Measurements from ENCODE around the gene SHE. TPM values are rescaled to one million over a fixed set of nuclear protein-coding genes. Genes with fewer than 3 reads are reported as not detected.
"Not testable (repeated sequence)": the region's sequence is repeated elsewhere in the genome, so short reads cannot be mapped to it uniquely, and the experiment has no call there.

The SHE gene
- polyA plus RNA-seq, 1 donor from 2014 or later, result 0.04 TPM

- peaks cover 3% of the 10 kb centered on the region for H3K9me3 ChIP-seq (ENCODE audit: low read length)
- no peak overlapping the region for H3K27ac ChIP-seq (ENCODE audit: low read length)
- no peak overlapping the region for H2AFZ ChIP-seq (ENCODE audit: low read depth, low read length)
- H3K79me2 ChIP-seq (replicated peaks; ENCODE audit: insufficient read depth, low read length), result no peaks in the 10 kb centered on the region
- H3K27me3 ChIP-seq (ENCODE audit: insufficient read depth, low read depth, low read length), result no peaks in the 10 kb centered on the region
- no peak overlapping the region for H3K4me3 ChIP-seq (ENCODE audit: low read length)
- H4K20me1 ChIP-seq (ENCODE audit: insufficient read depth), result no peaks in the 10 kb centered on the region
- H3F3A ChIP-seq (ENCODE audit: insufficient read depth, low read length, poor library complexity, severe bottlenecking), result no peaks in the 10 kb centered on the region
- no peaks in the 10 kb centered on the region for H3K9me2 ChIP-seq (ENCODE audit: insufficient read depth, low read length)
- H3K4me2 ChIP-seq (ENCODE audit: low read length), result no peak overlapping the region
- no peak overlapping the region for H3K9ac ChIP-seq (ENCODE audit: low read length)
- no peaks in the 10 kb centered on the region for H3K36me3 ChIP-seq (ENCODE audit: insufficient read depth, low read length)
- TF ChIP-seq POLR2AphosphoS5 (IDR thresholded peaks at IDR 0.05), result no peak
- TF ChIP-seq TAF1 (IDR thresholded peaks at IDR 0.05; ENCODE audit: low read depth), result no peak
- no peak for TF ChIP-seq SMC3 (conservative IDR thresholded peaks at IDR 0.05; ENCODE audit: poor library complexity)
- no peak for TF ChIP-seq CTCF (IDR thresholded peaks at IDR 0.05; ENCODE audit: poor library complexity, severe bottlenecking)
- no peak for TF ChIP-seq RAD21 (conservative IDR thresholded peaks at IDR 0.05)
- TF ChIP-seq EP300 (conservative IDR thresholded peaks at IDR 0.05; ENCODE audit: poor library complexity, severe bottlenecking), result no peak
- no peak for TF ChIP-seq EZH2 (IDR thresholded peaks at IDR 0.05; ENCODE audit: borderline replicate concordance, insufficient read depth, low read length, poor library complexity, severe bottlenecking)
- TF ChIP-seq, protein P1, sequence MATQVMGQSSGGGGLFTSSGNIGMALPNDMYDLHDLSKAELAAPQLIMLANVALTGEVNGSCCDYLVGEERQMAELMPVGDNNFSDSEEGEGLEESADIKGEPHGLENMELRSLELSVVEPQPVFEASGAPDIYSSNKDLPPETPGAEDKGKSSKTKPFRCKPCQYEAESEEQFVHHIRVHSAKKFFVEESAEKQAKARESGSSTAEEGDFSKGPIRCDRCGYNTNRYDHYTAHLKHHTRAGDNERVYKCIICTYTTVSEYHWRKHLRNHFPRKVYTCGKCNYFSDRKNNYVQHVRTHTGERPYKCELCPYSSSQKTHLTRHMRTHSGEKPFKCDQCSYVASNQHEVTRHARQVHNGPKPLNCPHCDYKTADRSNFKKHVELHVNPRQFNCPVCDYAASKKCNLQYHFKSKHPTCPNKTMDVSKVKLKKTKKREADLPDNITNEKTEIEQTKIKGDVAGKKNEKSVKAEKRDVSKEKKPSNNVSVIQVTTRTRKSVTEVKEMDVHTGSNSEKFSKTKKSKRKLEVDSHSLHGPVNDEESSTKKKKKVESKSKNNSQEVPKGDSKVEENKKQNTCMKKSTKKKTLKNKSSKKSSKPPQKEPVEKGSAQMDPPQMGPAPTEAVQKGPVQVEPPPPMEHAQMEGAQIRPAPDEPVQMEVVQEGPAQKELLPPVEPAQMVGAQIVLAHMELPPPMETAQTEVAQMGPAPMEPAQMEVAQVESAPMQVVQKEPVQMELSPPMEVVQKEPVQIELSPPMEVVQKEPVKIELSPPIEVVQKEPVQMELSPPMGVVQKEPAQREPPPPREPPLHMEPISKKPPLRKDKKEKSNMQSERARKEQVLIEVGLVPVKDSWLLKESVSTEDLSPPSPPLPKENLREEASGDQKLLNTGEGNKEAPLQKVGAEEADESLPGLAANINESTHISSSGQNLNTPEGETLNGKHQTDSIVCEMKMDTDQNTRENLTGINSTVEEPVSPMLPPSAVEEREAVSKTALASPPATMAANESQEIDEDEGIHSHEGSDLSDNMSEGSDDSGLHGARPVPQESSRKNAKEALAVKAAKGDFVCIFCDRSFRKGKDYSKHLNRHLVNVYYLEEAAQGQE (IDR thresholded peaks at IDR 0.05; ENCODE audit: borderline replicate concordance), result no peak
- TF ChIP-seq MXI1 (conservative IDR thresholded peaks at IDR 0.05; ENCODE audit: poor library complexity, severe bottlenecking), result no peak
Measured at GRCh38 chr1:154536570-154536969, 34.4 kb upstream of the SHE start.

DNA sequence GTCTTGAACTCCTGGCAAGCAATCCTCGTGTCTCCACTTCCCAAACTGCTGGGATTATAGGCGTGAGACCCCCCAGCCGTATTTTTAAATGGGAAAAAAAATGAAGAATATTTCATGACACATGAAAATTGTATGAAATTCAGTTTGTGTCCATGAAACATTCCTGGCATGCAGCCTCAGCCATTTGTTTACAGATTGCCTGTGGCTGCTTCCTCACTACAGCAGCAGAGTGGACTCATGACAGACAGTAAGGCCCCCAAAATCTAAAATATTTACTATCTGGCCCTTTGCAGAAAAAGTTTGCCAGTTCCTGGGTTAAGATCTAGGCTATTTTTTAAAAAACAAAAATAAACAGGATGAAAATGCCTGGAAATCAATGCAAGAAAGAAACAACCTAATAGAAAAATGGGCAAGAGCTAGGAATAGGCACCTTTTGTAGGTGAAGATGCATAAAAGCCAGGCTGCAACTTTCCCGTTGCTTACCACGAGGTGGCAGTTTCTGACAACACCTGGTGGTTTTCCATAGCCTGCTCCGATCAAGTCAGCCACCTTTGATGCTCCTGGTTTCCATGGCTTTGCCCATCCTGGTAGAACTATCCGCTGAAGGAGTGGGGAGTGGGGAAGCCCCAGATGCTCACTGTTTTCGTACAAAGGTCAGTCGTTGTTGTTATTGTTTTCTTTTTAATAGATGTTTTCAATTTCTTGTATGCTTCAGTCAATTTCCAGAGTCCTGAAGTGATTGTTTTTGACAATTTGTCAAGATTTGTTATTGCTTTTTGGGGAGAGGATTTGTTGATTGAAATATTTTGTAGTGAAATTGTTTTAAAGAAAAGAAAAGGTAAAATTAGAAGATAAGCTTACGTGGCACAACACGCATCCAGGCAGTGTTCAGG lies 32.0 kb upstream of the SHE start:
- no peaks in the 10 kb centered on the region for H3K36me3 ChIP-seq (ENCODE audit: insufficient read depth, low read length)
- H3K9ac ChIP-seq (ENCODE audit: low read length), result no peak overlapping the region
- H3K4me3 ChIP-seq (ENCODE audit: low read length), result no peak overlapping the region
- no peaks in the 10 kb centered on the region for H3K9me2 ChIP-seq (ENCODE audit: insufficient read depth, low read length)
- no peak overlapping the region for H2AFZ ChIP-seq (ENCODE audit: low read depth, low read length)
- H3K9me3 ChIP-seq (ENCODE audit: low read length), result peaks cover 3% of the 10 kb centered on the region
- no peak overlapping the region for H3K4me2 ChIP-seq (ENCODE audit: low read length)
- H3F3A ChIP-seq (ENCODE audit: insufficient read depth, low read length, poor library complexity, severe bottlenecking), result no peaks in the 10 kb centered on the region
- TF ChIP-seq MXI1 (conservative IDR thresholded peaks at IDR 0.05; ENCODE audit: poor library complexity, severe bottlenecking) (no peak), RAD21 (conservative IDR thresholded peaks at IDR 0.05) (peak; percentile 65), SMC3 (conservative IDR thresholded peaks at IDR 0.05; ENCODE audit: poor library complexity) (peak; percentile 68), CTCF (IDR thresholded peaks at IDR 0.05; ENCODE audit: poor library complexity, severe bottlenecking) (peak; percentile 63)
- TF ChIP-seq, protein P1 (IDR thresholded peaks at IDR 0.05; ENCODE audit: borderline replicate concordance), result no peak
- H4K20me1 ChIP-seq (ENCODE audit: insufficient read depth), result no peaks in the 10 kb centered on the region
- no peaks in the 10 kb centered on the region for H3K27me3 ChIP-seq (ENCODE audit: insufficient read depth, low read depth, low read length)
- no peaks in the 10 kb centered on the region for H3K79me2 ChIP-seq (replicated peaks; ENCODE audit: insufficient read depth, low read length)
- H3K27ac ChIP-seq (ENCODE audit: low read length), result no peak overlapping the region

DNA sequence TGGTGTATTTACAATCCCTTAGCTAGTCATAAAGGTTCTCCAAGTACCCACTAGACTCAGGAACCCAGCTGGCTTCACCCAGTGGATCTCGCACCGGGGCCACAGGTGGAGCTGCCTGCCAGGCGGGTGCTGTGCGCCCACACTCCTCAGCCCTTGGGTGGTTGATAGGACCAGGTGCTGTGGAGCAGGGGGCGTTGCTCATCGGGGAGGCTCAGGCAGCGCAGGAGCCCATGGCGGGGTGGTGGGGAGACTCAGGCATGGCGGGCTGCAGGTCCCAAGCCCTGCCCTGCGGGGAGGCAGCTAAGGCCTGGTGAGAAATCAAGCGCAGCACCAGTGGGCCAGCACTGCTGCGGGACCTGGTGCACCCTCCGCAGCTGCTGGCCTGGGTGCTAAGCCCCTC lies 29.7 kb upstream of the SHE start:
- not testable (repeated sequence) for H3K4me3 ChIP-seq (ENCODE audit: low read length); H3K9me3 ChIP-seq (ENCODE audit: low read length); H3K79me2 ChIP-seq (replicated peaks; ENCODE audit: insufficient read depth, low read length); H3K4me2 ChIP-seq (ENCODE audit: low read length); H3K9ac ChIP-seq (ENCODE audit: low read length); H3F3A ChIP-seq (ENCODE audit: insufficient read depth, low read length, poor library complexity, severe bottlenecking); H3K27ac ChIP-seq (ENCODE audit: low read length); H3K9me2 ChIP-seq (ENCODE audit: insufficient read depth, low read length); H4K20me1 ChIP-seq (ENCODE audit: insufficient read depth); H3K27me3 ChIP-seq (ENCODE audit: insufficient read depth, low read depth, low read length); H2AFZ ChIP-seq (ENCODE audit: low read depth, low read length); H3K36me3 ChIP-seq (ENCODE audit: insufficient read depth, low read length)
